ENCODE data around the gene CELF4.

The CELF4 gene

DNA sequence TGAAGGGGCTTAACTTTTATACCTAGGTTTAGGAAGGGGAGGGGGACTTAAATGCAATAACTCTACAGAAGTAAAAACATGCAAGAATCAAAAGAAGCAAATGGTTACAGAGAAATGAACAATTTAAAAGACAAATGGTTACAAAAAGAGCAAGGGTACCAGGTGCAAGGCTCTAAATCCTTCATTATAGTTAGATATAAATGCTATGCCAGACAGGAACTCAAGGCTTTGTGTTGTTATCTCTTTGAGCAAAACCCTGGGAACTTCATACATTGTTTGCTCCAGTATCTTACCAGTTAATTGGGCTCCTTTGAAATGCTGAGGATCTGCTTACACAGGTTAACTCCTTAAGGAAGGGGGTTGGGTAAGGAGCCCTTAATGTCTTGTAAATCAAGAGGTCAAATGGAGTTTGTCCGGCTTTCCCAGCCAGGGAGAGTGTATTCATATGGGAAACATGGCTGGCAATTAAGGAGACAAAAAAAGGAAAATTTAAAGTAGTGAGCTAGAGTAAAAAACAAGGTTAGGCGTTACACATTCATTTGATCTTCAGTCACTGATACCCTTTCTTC lies 347.5 kb downstream of the CELF4 start:
- no peak for DNase-seq (ENCODE audit: low read depth in 1 of 2, low spot score in 1 of 2)
- no peak overlapping the region for H3K4me3 ChIP-seq (replicated peaks; ENCODE audit: insufficient read depth, low read length)

DNA sequence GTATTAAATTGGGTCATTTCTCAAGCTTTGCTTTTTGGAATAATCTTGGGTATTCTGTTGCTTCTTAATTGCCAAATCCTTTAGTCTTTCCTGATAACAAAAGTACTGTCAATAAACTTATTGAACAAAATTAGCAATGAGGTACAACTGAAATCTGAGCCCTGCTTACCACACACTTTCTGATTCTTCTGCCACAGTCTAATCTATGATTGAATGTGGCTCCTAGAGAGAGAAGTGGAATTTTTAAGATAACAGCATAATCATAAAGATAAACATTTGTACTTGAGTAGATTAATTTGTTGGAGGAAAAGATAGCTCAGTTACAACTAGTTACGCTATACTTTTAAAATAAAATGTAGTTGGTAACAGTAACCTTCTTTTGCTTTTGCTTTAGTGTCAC lies 354.8 kb downstream of the CELF4 start:
- DNase-seq (ENCODE audit: low read depth in 1 of 2, low spot score in 1 of 2), result no peak
- TF ChIP-seq GABPA (IDR thresholded peaks at IDR 0.05; ENCODE audit: low read depth), result no peak
- TF ChIP-seq SPI1 (IDR thresholded peaks at IDR 0.05; ENCODE audit: borderline replicate concordance, low read depth), result no peak
- no peak for TF ChIP-seq POLR2AphosphoS5 (IDR thresholded peaks at IDR 0.05; ENCODE audit: low read depth)
- TF ChIP-seq, protein P1, sequence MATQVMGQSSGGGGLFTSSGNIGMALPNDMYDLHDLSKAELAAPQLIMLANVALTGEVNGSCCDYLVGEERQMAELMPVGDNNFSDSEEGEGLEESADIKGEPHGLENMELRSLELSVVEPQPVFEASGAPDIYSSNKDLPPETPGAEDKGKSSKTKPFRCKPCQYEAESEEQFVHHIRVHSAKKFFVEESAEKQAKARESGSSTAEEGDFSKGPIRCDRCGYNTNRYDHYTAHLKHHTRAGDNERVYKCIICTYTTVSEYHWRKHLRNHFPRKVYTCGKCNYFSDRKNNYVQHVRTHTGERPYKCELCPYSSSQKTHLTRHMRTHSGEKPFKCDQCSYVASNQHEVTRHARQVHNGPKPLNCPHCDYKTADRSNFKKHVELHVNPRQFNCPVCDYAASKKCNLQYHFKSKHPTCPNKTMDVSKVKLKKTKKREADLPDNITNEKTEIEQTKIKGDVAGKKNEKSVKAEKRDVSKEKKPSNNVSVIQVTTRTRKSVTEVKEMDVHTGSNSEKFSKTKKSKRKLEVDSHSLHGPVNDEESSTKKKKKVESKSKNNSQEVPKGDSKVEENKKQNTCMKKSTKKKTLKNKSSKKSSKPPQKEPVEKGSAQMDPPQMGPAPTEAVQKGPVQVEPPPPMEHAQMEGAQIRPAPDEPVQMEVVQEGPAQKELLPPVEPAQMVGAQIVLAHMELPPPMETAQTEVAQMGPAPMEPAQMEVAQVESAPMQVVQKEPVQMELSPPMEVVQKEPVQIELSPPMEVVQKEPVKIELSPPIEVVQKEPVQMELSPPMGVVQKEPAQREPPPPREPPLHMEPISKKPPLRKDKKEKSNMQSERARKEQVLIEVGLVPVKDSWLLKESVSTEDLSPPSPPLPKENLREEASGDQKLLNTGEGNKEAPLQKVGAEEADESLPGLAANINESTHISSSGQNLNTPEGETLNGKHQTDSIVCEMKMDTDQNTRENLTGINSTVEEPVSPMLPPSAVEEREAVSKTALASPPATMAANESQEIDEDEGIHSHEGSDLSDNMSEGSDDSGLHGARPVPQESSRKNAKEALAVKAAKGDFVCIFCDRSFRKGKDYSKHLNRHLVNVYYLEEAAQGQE (IDR thresholded peaks at IDR 0.05; ENCODE audit: insufficient replicate concordance, low read depth), result no peak
- TF ChIP-seq, protein P2, sequence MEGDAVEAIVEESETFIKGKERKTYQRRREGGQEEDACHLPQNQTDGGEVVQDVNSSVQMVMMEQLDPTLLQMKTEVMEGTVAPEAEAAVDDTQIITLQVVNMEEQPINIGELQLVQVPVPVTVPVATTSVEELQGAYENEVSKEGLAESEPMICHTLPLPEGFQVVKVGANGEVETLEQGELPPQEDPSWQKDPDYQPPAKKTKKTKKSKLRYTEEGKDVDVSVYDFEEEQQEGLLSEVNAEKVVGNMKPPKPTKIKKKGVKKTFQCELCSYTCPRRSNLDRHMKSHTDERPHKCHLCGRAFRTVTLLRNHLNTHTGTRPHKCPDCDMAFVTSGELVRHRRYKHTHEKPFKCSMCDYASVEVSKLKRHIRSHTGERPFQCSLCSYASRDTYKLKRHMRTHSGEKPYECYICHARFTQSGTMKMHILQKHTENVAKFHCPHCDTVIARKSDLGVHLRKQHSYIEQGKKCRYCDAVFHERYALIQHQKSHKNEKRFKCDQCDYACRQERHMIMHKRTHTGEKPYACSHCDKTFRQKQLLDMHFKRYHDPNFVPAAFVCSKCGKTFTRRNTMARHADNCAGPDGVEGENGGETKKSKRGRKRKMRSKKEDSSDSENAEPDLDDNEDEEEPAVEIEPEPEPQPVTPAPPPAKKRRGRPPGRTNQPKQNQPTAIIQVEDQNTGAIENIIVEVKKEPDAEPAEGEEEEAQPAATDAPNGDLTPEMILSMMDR (IDR thresholded peaks at IDR 0.05; ENCODE audit: insufficient read depth, low read length), result no peak
- no peaks in the 10 kb centered on the region for H3K27me3 ChIP-seq (ENCODE audit: insufficient read depth, poor library complexity, severe bottlenecking)
- H3K27ac ChIP-seq (replicated peaks), result no peak overlapping the region
- H3K4me3 ChIP-seq (replicated peaks; ENCODE audit: insufficient read depth, low read length), result no peak overlapping the region

More for the DNA sequence above, 347.5 kb downstream of the CELF4 start:
- Histone ChIP-seq H3K27ac (replicated peaks) (no peak overlapping the region), H3K27me3 (ENCODE audit: insufficient read depth, poor library complexity, severe bottlenecking) (no peaks in the 10 kb centered on the region)
- TF ChIP-seq, protein P2 (IDR thresholded peaks at IDR 0.05; ENCODE audit: insufficient read depth, low read length), result no peak
- TF ChIP-seq SPI1 (IDR thresholded peaks at IDR 0.05; ENCODE audit: borderline replicate concordance, low read depth) (no peak), GABPA (IDR thresholded peaks at IDR 0.05; ENCODE audit: low read depth) (no peak), POLR2AphosphoS5 (IDR thresholded peaks at IDR 0.05; ENCODE audit: low read depth) (no peak)
- TF ChIP-seq, protein P1 (IDR thresholded peaks at IDR 0.05; ENCODE audit: insufficient replicate concordance, low read depth), result no peak

DNA sequence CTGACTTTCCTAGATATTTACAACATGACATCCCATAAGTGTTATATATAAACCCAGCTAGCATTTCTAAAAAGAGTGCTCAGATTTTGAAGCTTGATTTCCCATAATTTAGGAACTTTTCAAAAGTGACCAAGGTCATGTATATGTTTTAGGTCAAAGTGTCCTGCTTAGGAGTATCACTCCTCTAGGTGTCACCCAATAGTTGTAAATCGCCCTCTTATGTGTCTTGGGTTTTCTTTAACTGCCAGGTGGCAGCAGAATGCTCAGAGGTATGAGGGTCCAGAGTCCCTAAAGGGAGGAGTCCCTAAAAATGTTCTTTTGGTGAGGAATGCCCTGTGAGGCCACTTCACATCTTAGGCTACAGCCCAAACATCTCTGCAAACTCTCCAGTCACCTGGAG lies 358.3 kb downstream of the CELF4 start:
- TF ChIP-seq, protein P2 (IDR thresholded peaks at IDR 0.05; ENCODE audit: insufficient read depth, low read length), result no peak
- TF ChIP-seq, protein P1 (IDR thresholded peaks at IDR 0.05; ENCODE audit: insufficient replicate concordance, low read depth), result no peak
- TF ChIP-seq POLR2AphosphoS5 (IDR thresholded peaks at IDR 0.05; ENCODE audit: low read depth) (no peak), SPI1 (IDR thresholded peaks at IDR 0.05; ENCODE audit: borderline replicate concordance, low read depth) (no peak), GABPA (IDR thresholded peaks at IDR 0.05; ENCODE audit: low read depth) (no peak)
- DNase-seq (ENCODE audit: low read depth in 1 of 2, low spot score in 1 of 2), result no peak
- H3K27ac ChIP-seq (replicated peaks), result no peak overlapping the region

More for the DNA sequence above, 358.3 kb downstream of the CELF4 start:
- no peak overlapping the region for H3K4me3 ChIP-seq (replicated peaks; ENCODE audit: insufficient read depth, low read length)
- no peaks in the 10 kb centered on the region for H3K27me3 ChIP-seq (ENCODE audit: insufficient read depth, poor library complexity, severe bottlenecking)
